GM19463 (cell line): Measurements from ENCODE around the gene CLIC4.
"Not testable (repeated sequence)": the region's sequence is repeated elsewhere in the genome, so short reads cannot be mapped to it uniquely, and the experiment has no call there.

Source experiments
- ATAC-seq: cut with Tn5 transposase; IDR thresholded peaks from one replicate; pipeline ENCODE4 v1.9.1; 2021; ENCODE audit warnings: mild to moderate bottlenecking, moderate library complexity; ENCODE audit not compliant: unreplicated experiment

Gene CLIC4

GRCh38 chr1:24717887-24718650 lies 27.2 kb upstream of the CLIC4 start:
- no peak for ATAC-seq

DNA sequence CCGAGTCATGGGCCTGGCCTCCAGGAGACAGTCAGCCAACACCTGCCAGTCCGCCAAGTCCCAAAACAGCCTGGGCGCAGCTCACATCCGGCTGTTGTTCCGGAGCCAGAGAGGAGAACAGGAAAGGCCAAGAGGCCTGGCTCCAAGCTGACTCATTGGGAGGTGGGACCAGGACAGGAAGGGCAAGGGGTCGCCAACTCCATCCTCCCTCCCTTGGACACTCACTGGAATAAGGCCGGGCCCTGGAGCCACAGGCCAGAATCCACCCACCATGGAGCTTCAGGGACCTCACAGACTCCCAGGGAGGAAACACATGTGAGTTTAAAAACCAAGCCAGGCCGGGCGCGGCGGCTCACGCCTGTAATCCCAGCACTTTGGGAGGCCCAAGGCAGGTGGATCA lies 25.1 kb upstream of the CLIC4 start:
- ATAC-seq = no peak

DNA sequence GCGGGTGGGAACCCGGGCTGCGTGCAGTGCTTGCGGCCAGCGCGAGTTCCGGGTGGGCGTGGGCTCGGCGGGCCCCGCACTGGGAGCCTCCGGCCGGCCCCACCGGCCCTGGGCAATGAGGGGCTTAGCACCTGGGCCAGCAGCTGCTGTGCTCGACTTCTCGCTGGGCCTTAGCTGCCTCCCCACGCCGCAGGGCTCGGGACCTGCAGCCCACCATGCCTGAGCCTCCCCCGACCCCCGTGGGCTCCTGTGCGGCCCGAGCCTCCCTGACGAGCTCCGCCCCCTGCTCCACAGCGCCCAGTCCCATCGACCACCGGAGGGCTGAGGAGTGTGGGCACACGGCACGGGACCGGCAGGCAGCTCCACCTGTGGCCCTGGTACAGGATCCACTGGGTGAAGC lies 23.7 kb upstream of the CLIC4 start:
- no peak for ATAC-seq

DNA sequence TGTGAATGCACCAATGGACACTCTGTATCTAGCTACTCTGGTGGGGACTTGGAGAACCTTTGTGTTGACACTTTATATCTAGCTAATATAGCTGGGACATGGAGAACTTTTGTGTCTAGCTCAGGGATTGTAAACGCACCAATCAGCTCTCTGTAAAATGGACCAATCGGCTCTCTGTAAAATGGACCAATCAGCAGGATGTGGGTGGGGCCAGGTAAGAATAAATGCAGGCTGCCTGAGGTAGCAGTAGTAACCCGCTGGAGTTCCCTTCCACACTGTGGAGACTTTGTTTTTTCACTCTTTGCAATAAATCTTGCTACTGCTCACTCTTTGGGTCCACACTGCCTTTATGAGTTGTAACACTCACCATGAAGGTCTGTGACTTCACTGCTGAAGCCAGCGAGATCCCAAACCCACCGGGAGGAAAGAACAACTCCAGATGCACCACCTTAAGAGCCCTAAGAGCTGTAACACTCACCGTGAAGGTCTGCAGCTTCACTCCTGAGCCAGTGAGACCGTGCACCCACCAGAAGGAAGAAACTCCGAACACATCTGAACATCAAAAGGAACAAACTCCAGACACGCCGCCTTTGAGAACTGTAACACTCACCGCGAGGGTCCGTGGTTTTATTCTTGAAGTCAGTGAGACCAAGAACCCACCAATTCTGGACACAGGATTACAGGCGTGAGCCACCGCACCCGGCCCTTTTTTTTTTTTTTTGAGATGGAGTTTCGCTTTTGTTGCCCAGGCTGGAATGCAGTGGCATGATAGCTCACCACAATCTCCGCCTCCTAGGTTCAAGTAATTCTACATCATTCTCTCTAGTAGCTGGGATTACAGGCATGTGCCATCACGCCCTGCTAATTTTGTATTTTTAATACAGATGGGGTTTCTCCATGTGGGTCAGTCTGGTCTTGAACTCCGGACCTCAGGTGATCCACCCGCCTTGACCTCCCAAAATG lies 22.9 kb upstream of the CLIC4 start:
- ATAC-seq = not testable (repeated sequence)

- ATAC-seq = no peak
These were observed 20.7 kb upstream of the CLIC4 start for GRCh38 chr1:24724345-24725208.

DNA sequence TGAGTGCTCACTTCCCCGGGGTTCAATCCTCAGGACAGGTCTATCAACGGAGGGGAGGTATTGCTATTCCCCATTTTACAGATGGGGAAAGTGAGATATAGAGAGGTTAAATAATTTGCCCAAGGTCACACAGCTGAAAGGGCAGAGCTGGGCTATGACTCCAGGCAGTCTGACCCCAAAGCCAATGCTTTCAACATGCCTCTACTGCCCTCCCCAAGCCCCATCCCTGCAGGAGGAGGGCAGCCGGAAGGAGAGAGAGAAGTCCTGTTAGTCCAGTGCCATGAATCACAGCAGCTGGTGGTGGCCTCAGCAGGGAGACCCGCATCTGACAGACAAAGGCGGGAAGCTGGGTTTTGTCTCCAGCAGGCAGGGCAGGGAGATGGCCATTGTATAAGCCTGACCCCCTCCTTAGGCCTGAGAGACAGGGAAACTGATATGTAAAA lies 20.0 kb upstream of the CLIC4 start:
- ATAC-seq = no peak

GRCh38 chr1:24726741-24727140 lies 18.5 kb upstream of the CLIC4 start:
- ATAC-seq = no peak

GRCh38 chr1:24727501-24728216 lies 17.6 kb upstream of the CLIC4 start:
- peak; percentile 90 for ATAC-seq

DNA sequence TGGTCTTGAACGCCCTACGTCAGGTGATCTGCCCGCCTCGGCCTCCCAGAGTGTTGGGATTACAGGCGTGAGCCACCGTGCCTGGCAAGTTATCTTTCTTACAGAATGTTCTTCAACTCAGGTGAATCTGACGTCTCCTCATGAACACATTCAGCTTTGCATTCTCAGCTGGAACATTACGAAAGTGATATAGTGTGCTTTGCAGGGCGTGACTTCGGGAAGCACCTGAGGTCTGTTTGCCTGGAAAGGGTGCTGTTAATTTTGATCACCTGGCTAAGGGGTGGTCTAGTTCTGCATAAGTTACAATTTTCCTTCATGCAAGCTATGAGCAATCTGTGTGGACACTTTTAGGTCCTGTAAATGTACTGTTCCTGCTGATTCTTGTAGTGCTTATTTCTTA lies 16.3 kb upstream of the CLIC4 start:
- ATAC-seq = no peak

DNA sequence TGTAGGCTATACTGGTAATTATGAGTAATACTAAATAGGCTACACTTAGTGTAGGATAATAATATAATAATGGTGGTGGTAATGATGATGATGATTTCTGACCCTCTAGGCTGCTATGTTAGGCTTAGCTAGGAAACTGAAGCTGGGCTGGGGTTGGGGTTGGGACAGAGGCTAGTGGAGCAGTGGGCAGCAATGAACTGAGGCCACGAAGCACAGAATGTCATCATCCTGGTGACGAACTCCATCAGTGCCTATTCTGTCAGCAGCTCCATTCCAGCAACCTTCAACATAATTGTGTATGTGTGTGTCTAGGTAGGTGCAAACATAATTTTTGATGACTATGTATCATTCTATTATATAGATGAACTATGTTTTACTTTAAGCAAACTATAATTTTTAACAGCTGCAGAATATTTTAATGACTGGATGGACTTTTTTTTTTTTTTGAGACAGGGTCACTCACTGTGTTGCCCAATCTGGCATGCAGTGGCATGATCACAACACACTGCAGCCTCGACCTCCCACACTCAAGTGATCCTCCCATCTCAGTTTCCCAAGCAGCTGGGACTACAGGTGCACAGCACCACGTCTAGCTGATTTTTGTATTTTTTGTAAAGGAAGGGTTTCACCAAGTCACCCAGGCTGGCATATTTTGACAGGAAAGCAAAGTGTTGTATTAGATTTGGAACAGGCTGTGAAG lies 12.9 kb upstream of the CLIC4 start:
- ATAC-seq = no peak

DNA sequence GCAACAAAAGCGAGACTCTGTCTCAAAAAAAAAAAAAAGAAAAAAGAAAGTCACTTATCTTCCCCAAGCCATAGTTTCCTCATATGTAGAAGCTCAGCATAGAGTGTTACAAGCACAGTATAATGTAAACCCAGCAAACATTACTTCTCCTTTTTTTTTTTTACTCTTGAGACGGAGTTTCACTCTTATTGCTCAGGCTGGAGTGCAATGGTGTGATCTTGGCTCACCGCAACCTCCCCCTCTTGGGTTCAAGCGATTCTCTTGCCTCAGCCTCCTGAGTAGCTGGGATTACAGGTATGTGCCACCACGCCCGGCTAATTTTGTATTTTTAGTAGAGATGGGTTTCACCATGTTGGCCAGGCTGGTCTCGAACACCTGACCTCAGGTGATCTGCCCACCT lies 11.9 kb upstream of the CLIC4 start:
- peak; percentile 53 for ATAC-seq

GRCh38 chr1:24735156-24735508 lies 10.1 kb upstream of the CLIC4 start:
- ATAC-seq = no peak

DNA sequence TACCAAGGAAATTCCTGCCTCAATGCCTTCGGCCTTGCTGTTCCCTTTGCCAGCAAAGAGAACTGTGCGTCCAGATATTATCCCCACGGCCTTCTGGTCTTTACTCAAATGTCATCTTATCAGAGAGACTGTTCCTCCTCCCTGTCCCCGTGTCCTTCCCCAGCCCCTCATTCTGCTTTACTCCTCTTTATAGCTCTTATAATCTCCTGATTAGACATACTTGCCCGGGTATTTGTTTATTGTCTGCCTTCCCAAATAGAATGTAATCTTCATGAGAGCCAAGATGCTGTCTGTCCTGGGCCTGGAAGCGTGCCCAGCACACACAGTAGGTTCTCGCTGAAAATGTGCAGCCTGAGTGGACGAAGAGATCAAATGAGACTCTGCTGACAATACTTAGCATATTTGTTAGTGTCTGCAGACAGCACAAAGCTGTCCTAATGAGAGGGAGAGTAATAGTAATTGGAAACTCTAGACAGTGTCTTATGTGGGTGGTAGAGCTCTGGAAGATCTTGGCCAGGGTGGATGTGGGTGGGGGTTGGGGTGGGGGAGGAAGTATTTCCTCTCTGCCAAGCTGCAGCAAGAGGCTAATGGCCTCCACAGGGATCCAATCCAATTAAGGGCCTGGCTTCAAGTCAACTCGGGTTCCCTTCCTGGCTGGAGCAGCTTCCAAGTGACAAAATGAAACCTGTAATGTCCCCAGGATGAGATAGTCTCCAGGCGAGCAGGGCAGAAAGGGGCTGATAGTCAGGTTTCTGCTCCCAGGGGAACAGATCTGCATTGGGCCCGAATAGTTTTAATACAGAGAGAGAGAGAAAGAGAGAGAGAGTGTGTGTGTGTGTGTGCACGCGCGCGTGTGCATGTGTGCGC lies 9.5 kb upstream of the CLIC4 start:
- ATAC-seq = no peak

DNA sequence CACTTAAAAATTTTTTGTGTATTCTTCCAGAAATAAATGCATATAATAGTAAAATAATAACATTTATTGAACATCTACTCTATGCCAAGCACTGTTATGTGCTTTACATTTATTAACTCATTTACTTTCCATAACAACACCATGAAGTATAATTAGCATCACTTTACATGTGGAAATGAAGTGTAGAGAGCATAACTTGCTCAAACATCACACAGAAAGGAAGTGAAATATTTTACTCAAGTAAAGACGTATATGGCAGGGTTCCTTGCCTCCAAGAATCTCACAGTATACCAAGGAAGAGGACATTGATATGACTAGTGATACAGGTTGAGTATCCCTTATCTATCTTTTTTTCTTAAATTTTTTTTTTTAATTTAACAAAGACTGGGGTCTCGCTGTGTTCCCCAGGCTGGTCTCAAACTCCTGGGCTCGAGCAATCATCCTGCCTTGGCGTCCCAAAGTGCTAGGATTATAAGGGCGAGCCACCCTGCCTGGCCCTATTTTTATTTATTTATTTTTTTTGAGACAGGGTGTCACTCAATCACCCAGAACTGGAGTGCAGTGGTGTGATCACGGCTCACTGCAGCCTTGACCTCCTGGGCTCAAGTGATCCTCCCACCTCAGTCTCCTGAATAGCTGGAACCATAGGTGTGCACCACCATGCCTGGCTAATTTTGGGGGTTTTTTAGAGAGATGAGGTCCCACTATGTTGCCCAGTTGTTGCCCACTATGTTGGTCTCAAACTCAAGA lies 7.7 kb upstream of the CLIC4 start:
- ATAC-seq = no peak

DNA sequence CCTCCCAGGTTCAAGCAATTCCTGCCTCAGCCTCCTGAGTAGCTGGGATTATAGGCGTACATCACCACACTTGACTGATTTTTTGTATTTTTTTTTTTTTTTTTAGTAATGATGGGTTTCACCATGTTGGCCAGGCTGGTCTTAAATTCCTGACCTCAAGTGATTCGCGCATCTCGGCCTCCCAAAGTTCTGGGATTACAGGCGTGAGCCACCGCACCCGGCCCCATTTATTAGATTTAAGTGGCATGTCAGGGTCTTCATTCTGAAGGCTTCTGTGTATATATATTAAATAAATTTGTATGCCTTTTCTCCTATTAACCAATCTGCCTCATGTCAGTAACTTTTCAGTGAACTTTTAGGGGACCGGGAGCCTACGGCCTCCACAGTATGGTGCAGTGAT lies 6.0 kb upstream of the CLIC4 start:
- ATAC-seq = no peak

DNA sequence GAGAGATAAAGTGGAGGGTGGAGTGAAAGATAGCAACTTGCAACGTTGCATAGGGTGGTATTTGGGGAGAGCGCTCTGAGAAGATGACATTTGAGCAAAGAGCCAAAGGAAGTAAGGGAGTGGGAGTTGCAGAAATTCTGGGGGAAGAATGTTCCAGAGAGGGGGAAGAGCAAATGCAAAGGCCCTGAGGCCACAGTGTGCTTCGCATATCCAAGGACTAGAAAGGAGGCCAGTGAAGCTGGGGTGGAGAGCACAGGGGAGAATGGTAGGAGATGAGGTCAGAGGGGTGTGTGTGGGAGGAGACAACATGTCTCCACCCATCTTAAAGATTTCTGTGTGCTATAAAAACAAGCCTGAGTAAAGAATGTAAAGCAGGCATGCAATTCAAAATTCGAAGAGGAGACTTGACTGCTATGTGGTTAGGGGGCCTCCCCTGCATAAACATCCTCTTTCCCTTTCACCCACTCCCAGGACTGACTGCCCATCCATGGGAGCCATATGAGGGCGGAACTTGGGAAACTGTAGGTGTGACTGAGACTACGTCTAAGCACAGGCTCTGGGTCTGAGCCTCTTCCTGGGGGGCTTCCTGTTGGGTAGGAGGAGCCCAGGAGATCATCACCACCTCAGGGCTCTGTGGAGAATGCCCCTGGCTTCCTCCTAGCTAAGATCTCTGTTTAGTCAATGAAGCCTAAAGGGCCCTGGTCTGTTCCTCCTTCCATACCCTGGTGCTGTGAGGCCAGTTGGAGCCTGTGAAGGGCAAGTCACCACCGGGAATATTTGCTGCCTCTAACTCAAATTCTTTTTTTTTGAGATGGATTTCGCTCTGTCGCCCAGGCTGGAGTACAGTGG lies 2.9 kb upstream of the CLIC4 start:
- no peak for ATAC-seq
